Endothelial cell of umbilical vein (primary cell): ENCODE measurements around the gene EIF1AD. TPM values are rescaled to one million over a fixed set of nuclear protein-coding genes. Genes with fewer than 3 reads are reported as not detected.

Experiments
- BruUV-seq: library from RNA; stranded (reverse); fragments of 400-500 nt; replicated peaks from 2 replicates; lab custom pipeline; 2021; lab: Mats Ljungman, UMichigan
- CTCF ChIA-PET: fragments of 300-600, 350-600 bp; sonication (Branson Sonifier 250); formaldehyde crosslinking; loops from one replicate; lab custom pipeline; 2021; ENCODE audit warnings: antibody characterized with exemption, inconsistent platforms; lab: Charles Lee
- POLR2A ChIA-PET: fragments of 300-600, 350-600 bp; sonication (Branson Sonifier 250); formaldehyde crosslinking; loops from one replicate; lab custom pipeline; 2021; ENCODE audit warnings: antibody characterized with exemption, inconsistent platforms; lab: Charles Lee
- DNase-seq: peaks from one replicate; pipeline ENCODE4 v3.0.0-alpha.2; 2011; ENCODE audit warnings: low read depth, low spot score
- FAIRE-seq: peaks from 2 replicates; lab custom pipeline; 2011; peaks lifted over from hg19 to GRCh38; lab: Jason Lieb, UNC
- H2AFZ ChIP-seq: 2 replicates; pipeline ENCODE4 v1.6.0; 2012; ENCODE audit warnings: low read depth, low read length, control low read depth, inconsistent platforms
- H3K27ac ChIP-seq: 2 replicates; pipeline ENCODE4 v1.5.1; 2011; ENCODE audit warnings: low read depth, mild to moderate bottlenecking, control low read depth, low read length, moderate library complexity; ENCODE audit not compliant: insufficient read depth
- H3K27me3 ChIP-seq, 2 experiments: 2 replicates each; pipeline versions ENCODE4 v1.6.0 to v1.6.1; 2011; ENCODE audit warnings: low read length in 2 of 2, mixed read lengths in 1 of 2; ENCODE audit not compliant: control insufficient read depth in 2 of 2, insufficient read depth in 2 of 2
- H3K36me3 ChIP-seq, 2 experiments: 2 replicates in 1 of 2; 3 replicates in 1 of 2; pipeline ENCODE4 v1.5.1; 2011; ENCODE audit warnings: low read length in 2 of 2, mild to moderate bottlenecking in 1 of 2, moderate library complexity in 1 of 2; ENCODE audit not compliant: control insufficient read depth in 2 of 2, insufficient read depth in 2 of 2; ENCODE audit errors: extremely low read depth in 1 of 2
- H3K4me1 ChIP-seq: 3 replicates; pipeline ENCODE4 v1.5.1; 2011; ENCODE audit warnings: mild to moderate bottlenecking, low read length; ENCODE audit not compliant: control insufficient read depth, insufficient read depth; ENCODE audit errors: extremely low read depth
- H3K4me2 ChIP-seq: 2 replicates; pipeline ENCODE4 v1.6.1; 2011; ENCODE audit warnings: low read length, control low read depth, mixed read lengths; ENCODE audit not compliant: insufficient read depth
- H3K4me3 ChIP-seq, 3 experiments: fragments of 200-600 bp in 1 of 3; sonication (generic), shearing (Covaris generic) in 1 of 3; replicated peaks in 1 of 3; 2 replicates each; pipeline ENCODE4 v1.5.1; 2011 to 2016; ENCODE audit warnings: control low read depth in 3 of 3, low read length in 3 of 3, mild to moderate bottlenecking in 2 of 3, inconsistent platforms in 1 of 3, low read depth in 1 of 3, moderate library complexity in 1 of 3; ENCODE audit not compliant: insufficient read depth in 1 of 3
- H3K79me2 ChIP-seq: 2 replicates; pipeline ENCODE4 v1.6.0; 2012; ENCODE audit warnings: low read length, inconsistent platforms; ENCODE audit not compliant: control insufficient read depth, insufficient read depth
- H3K9ac ChIP-seq: replicated peaks from 2 replicates; pipeline ENCODE3; 2011; ENCODE audit warnings: low read length, control low read depth; ENCODE audit not compliant: insufficient read depth; ENCODE audit errors: extremely low read depth
- H3K9me1 ChIP-seq: replicated peaks from 3 replicates; pipeline ENCODE4 v1.6.0; 2011; ENCODE audit warnings: mild to moderate bottlenecking, low read length; ENCODE audit not compliant: control insufficient read depth, insufficient read depth; ENCODE audit errors: extremely low read depth
- H3K9me3 ChIP-seq: replicated peaks from 2 replicates; pipeline ENCODE4 v1.5.1; 2012; ENCODE audit warnings: low read length, inconsistent platforms; ENCODE audit not compliant: control insufficient read depth, insufficient read depth
- H4K20me1 ChIP-seq: replicated peaks from 2 replicates; pipeline ENCODE3; 2011; ENCODE audit warnings: mild to moderate bottlenecking, low read length; ENCODE audit not compliant: control insufficient read depth, insufficient read depth; ENCODE audit errors: extremely low read depth
- CTCF ChIP-seq, 2 donors: IDR thresholded peaks; 1 replicate in 1 of 2; 2 replicates in 1 of 2; pipeline ENCODE4 v1.5.1; 2011; ENCODE audit warnings: low read length in 2 of 2, mild to moderate bottlenecking in 2 of 2, moderate library complexity in 2 of 2, control low read depth in 1 of 2, inconsistent platforms in 1 of 2, low read depth in 1 of 2; ENCODE audit not compliant: insufficient read depth in 1 of 2; ENCODE audit errors: extremely low read depth in 1 of 2
- EZH2 ChIP-seq: IDR thresholded peaks from 2 replicates; pipeline ENCODE4 v1.6.1; 2012; ENCODE audit warnings: borderline replicate concordance, low read depth, mild to moderate bottlenecking, moderate library complexity, low read length, inconsistent platforms; ENCODE audit not compliant: severe bottlenecking
- FOS ChIP-seq: IDR thresholded peaks from 2 replicates; pipeline ENCODE4 v1.6.1; 2011; ENCODE audit warnings: mild to moderate bottlenecking, low read length, moderate library complexity, borderline replicate concordance; ENCODE audit not compliant: insufficient read depth
- GATA2 ChIP-seq: IDR thresholded peaks from 2 replicates; pipeline ENCODE4 v1.7.0; 2011; ENCODE audit warnings: low read depth, mild to moderate bottlenecking, moderate library complexity, mixed read lengths, low read length; ENCODE audit not compliant: insufficient read length, insufficient read depth
- JUN ChIP-seq: IDR thresholded peaks from 2 replicates; pipeline ENCODE4 v1.6.1; 2011; ENCODE audit warnings: borderline replicate concordance, low read depth; ENCODE audit not compliant: insufficient read length, insufficient read depth
- MAX ChIP-seq: IDR thresholded peaks from 2 replicates; pipeline ENCODE4 v1.6.1; 2011; ENCODE audit not compliant: insufficient read depth, insufficient read length
- MYC ChIP-seq: IDR thresholded peaks from one replicate; pipeline ENCODE4 v1.6.1; 2011; ENCODE audit warnings: mild to moderate bottlenecking, low read depth, low read length
- POLR2A ChIP-seq: IDR thresholded peaks from 2 replicates; pipeline ENCODE4 v1.6.1; 2012; ENCODE audit warnings: low read depth, mild to moderate bottlenecking, control low read depth, low read length
- POLR2AphosphoS5 ChIP-seq: IDR thresholded peaks from 2 replicates; pipeline ENCODE4 v1.6.1; 2012; ENCODE audit warnings: low read depth, mild to moderate bottlenecking, control low read depth, low read length, moderate library complexity; ENCODE audit not compliant: insufficient read depth
- dilution Hi-C: fragments of 300-500 bp; cut with MboI; formaldehyde crosslinking; loops from one replicate; pipeline ENCODE4 v1.15.0; 2019; ENCODE audit warnings: low sequenced_read_pairs; ENCODE audit not compliant: extremely low pct_ligation_motif_present
- intact Hi-C: fragments of 100-400 bp; cut with micrococcal nuclease; formaldehyde crosslinking; loops from one replicate; pipeline ENCODE4 v1.10.0; 2022
- polyA plus RNA-seq, 4 experiments: library from polyadenylated mRNA; depleted of rRNA in 3 of 4; stranded (reverse) in 3 of 4; unstranded in 1 of 4; fragments of >200 nt; gene quantifications; 2 replicates each; pipeline versions ENCODE4 v1.2.1 to v1.2.3, GENCODE V29; 2011 to 2012; ENCODE audit warnings: missing spikeins in 1 of 4
- total RNA-seq: library from RNA; stranded (reverse); gene quantifications from 2 replicates; pipeline ENCODE4 v1.2.3, GENCODE V29; 2021

EIF1AD gene
- total and polyA plus RNA-seq, 2 donors (not counting 3 experiments of a cell fraction or from before 2014, with no cell fraction given), result 39.3 to 39.7 TPM

GRCh38 chr11:66003291-66003690 is 1.3 kb upstream of the EIF1AD start:
- no peaks in the 10 kb centered on the region for H3K27me3 ChIP-seq
- peak overlapping the region; percentile 82 for H3K4me2 ChIP-seq
- ChIA-PET CTCF (interaction anchor here (1.1 to 1.9 kb wide), 4 partner anchors 17 to 119 kb away, joined by 3 to 14 read pairs (median 7); no protein-coding TSS in a partner anchor), POLR2A (interaction anchor here (0.7 to 1.5 kb wide), 2 partner anchors 19 to 340 kb away, joined by 4 to 5 read pairs; partner anchors contain the start of gene RELA)
- TF ChIP-seq MAX (no peak), GATA2 (no peak), JUN (no peak), POLR2A (no peak), EZH2 (no peak), CTCF (IDR thresholded peaks at IDR 0.05; ENCODE audit: extremely low read depth in 1 of 2, insufficient read depth in 1 of 2, low read depth in 1 of 2, low read length in 2 of 2) (no peak), FOS (no peak), MYC (no peak), POLR2AphosphoS5 (no peak)
- H3K9me1 ChIP-seq, result no peaks in the 10 kb centered on the region
- dilution Hi-C loops (no loop called here), intact Hi-C loops (loop anchor here (2.0 kb wide), 1 partner anchor 42 kb away; no protein-coding TSS in a partner anchor)
- BruUV-seq, result no TSS peak
- H4K20me1 ChIP-seq, result no peaks in the 10 kb centered on the region
- no peak overlapping the region for H3K27ac ChIP-seq
- FAIRE-seq, result no peak
- H3K79me2 ChIP-seq, result peaks cover 38% of the 10 kb centered on the region
- peak overlapping the region; percentile 68 to 88 (median 82) for H3K4me3 ChIP-seq
- no peaks in the 10 kb centered on the region for H3K9me3 ChIP-seq
- H2AFZ ChIP-seq, result no peak overlapping the region
- peaks cover 8 to 19% of the 10 kb centered on the region in 2 experiments for H3K36me3 ChIP-seq
- H3K9ac ChIP-seq, result peak overlapping the region; percentile 74
- DNase-seq, result no peak
- H3K4me1 ChIP-seq, result peaks cover 9% of the 10 kb centered on the region
